K562 (cell line): ENCODE results near the gene ACOT13. TPM values are rescaled to one million over a fixed set of nuclear protein-coding genes. Genes with fewer than 3 reads are reported as not detected.
A peak's percentile ranks its signal among the peaks of the same experiment; 100 is the strongest.

Source experiments
- ATF7 ChIP-seq: fragments of 450-650 bp; IDR thresholded peaks from 2 replicates; pipeline ENCODE4 v1.7.1; 2014; ENCODE audit warnings: mild to moderate bottlenecking, moderate library complexity
- EGR1 ChIP-seq: fragments of 450-650 bp; conservative IDR thresholded peaks from 2 replicates; pipeline ENCODE4 v1.6.1; 2017; ENCODE audit warnings: mild to moderate bottlenecking
- FIP1L1 ChIP-seq: fragments of 200-400 bp; formaldehyde crosslinking; IDR thresholded peaks from 2 replicates; pipeline ENCODE4 v1.6.1; 2018; ENCODE audit warnings: mild to moderate bottlenecking, low read depth, low read length; ENCODE audit not compliant: poor library complexity, severe bottlenecking
- NONO ChIP-seq, 2 experiments: fragments of 200-400 bp in 1 of 2; fragments of 450-650 bp in 1 of 2; formaldehyde crosslinking in 1 of 2; IDR thresholded peaks; 2 replicates each; pipeline ENCODE4 v1.6.1; 2017; ENCODE audit warnings: low read depth in 2 of 2, mild to moderate bottlenecking in 2 of 2, moderate library complexity in 2 of 2, low read length in 1 of 2
- ZKSCAN1 ChIP-seq: fragments of 150-350 bp; IDR thresholded peaks from 2 replicates; pipeline ENCODE4 v1.6.1; 2016; ENCODE audit warnings: low read depth, low read length
- polyA plus RNA-seq, 8 experiments: library from polyadenylated mRNA; depleted of rRNA in 4 of 8; stranded (reverse) in 5 of 8; unstranded in 3 of 8; fragments of >200 nt; fragmentation: Nextera tagmentation in 2 of 8; fragmentation: Illumina TruSeq in 1 of 8; extraction: Ambion mirVana in 2 of 8; extraction: Trizol in 1 of 8; gene quantifications; 2 replicates each; pipeline versions ENCODE4 v1.2.1 to v1.2.3, GENCODE V29; 2011 to 2014; ENCODE audit warnings: inconsistent platforms in 1 of 8, missing spikeins in 1 of 8
- total RNA-seq, 7 experiments: library from RNA; depleted of rRNA in 6 of 7; stranded (reverse); fragments of >200 nt in 6 of 7; fragmentation: Illumina TruSeq in 2 of 7; extraction: Trizol in 2 of 7; gene quantifications; 2 replicates each; pipeline versions ENCODE4 v1.2.1 to v1.2.3, GENCODE V29; 2011 to 2021; ENCODE audit warnings: low replicate concordance in 1 of 7
- TF ChIP-seq, protein P1 (sequence below), 2 experiments: fragments of 450-650 bp; IDR thresholded peaks; 2 replicates each; pipeline ENCODE4 v1.6.1; 2016; ENCODE audit warnings: mild to moderate bottlenecking in 2 of 2, borderline replicate concordance in 1 of 2, low read depth in 1 of 2, moderate library complexity in 1 of 2
- TF ChIP-seq, protein P2 (sequence below), 2 experiments: fragments of 150-350 bp in 1 of 2; IDR thresholded peaks; 2 replicates each; pipeline ENCODE4 v1.6.1; 2012 to 2016; ENCODE audit warnings: low read depth in 2 of 2, low read length in 2 of 2, mild to moderate bottlenecking in 1 of 2, moderate library complexity in 1 of 2
- TF ChIP-seq, protein P3 (sequence below): sonication (generic); formaldehyde crosslinking; IDR thresholded peaks from 2 replicates; pipeline ENCODE4 v1.9.0; 2022; ENCODE audit warnings: mild to moderate bottlenecking, missing genetic modification reagents

Gene ACOT13
- total and polyA plus RNA-seq, 9 of the 15 experiments (the other 6 are each of a cell fraction or from before 2014, with no cell fraction given): 14.1 to 129 (median 65.7) TPM

DNA sequence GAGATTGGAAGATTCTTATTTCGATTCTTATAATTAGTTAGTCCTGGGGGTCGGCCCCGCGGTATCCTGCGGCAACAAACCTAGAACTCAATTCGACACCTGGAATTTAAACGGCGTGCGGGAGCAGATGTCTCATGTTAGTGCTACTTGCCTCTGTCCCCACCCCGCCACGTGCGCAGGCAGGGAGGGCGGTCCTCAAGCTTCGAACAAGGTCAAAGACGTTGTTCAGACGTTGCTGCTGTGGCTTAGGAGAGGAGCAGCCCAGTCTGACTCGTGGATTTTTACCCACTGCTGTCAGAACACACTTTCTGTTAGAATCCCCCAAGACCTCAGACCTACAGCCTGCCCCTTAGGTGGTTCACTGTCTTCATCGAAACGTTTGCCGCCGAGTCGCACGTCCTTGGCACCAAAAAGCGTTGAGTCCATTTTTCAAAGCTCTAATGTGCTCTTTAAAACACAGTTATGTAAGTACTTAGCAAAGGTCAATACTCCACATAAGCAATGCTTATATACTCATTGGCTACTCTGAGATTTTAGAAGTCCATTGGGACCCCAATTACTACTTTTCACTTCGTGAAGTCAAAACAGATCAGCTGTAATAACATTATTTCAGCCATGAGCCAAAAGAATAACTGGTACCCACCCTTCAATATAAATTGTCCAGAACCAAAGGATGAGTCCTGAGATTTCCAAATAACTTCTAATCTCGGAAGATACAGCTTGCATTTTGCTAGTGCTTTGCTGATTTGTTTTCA, 54.8 kb downstream of the ACOT13 start (continued):
- TF ChIP-seq, protein P1, sequence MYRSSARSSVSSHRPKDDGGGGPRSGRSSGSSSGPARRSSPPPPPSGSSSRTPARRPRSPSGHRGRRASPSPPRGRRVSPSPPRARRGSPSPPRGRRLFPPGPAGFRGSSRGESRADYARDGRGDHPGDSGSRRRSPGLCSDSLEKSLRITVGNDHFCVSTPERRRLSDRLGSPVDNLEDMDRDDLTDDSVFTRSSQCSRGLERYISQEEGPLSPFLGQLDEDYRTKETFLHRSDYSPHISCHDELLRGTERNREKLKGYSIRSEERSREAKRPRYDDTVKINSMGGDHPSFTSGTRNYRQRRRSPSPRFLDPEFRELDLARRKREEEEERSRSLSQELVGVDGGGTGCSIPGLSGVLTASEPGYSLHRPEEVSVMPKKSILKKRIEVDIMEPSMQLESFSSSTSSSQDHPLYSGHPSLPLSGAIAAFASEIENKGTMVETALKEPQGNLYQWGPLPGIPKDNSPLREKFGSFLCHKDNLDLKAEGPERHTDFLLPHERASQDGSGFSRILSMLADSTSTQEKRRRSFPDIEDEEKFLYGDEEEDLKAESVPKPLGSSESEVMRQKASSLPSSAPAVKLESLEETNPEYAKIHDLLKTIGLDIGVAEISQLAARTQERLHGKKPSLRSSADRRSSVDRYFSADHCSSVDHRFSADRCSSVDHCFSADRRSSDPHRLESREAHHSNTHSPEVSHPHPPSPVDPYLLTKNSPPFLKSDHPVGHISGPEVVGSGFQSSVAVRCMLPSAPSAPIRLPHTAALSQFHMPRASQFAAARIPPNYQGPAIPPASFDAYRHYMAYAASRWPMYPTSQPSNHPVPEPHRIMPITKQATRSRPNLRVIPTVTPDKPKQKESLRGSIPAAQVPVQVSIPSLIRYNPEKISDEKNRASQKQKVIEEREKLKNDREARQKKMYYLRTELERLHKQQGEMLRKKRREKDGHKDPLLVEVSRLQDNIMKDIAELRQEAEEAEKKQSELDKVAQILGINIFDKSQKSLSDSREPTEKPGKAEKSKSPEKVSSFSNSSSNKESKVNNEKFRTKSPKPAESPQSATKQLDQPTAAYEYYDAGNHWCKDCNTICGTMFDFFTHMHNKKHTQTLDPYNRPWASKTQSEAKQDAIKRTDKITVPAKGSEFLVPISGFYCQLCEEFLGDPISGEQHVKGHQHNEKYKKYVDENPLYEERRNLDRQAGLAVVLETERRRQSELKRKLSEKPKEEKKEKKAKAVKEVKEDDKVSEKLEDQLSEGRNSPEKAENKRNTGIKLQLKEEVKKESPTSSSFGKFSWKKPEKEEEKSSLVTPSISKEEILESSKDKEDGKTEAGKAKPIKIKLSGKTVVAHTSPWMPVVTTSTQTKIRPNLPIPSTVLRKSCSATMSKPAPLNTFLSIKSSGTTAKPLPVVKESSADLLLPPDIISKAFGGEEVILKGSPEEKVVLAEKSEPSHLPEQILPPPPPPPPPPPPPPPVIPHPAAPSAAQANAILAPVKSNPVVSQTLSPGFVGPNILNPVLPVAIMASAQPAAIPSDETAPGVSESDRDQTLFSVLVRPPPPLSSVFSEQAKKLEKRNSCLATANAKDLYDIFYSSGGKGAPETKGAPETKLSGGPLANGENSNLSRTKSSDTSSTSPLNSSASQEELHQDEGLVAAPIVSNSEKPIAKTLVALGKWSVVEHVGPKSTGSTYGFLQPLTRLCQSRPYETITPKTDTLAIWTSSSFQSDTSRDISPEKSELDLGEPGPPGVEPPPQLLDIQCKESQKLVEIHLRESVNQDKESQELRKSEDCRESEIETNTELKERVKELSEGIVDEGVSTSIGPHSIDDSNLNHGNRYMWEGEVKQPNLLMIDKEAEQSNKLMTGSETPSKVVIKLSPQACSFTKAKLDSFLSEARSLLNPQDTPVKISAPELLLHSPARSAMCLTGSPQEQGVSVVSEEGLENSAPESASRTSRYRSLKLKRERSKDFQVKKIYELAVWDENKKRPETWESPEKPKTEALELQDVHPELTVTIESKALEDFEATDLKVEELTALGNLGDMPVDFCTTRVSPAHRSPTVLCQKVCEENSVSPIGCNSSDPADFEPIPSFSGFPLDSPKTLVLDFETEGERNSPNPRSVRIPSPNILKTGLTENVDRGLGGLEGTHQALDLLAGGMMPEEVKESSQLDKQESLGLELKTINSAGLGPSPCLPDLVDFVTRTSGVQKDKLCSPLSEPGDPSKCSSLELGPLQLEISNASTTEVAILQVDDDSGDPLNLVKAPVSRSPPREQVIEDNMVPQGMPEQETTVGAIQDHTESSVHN (IDR thresholded peaks at IDR 0.05; ENCODE audit: borderline replicate concordance in 1 of 2, low read depth in 1 of 2): peak in 1 of 2 experiments; percentile 38; a peak in 1 of 4 replicates
- no peak for TF ChIP-seq EGR1
- no peak for TF ChIP-seq FIP1L1
- TF ChIP-seq, protein P2, sequence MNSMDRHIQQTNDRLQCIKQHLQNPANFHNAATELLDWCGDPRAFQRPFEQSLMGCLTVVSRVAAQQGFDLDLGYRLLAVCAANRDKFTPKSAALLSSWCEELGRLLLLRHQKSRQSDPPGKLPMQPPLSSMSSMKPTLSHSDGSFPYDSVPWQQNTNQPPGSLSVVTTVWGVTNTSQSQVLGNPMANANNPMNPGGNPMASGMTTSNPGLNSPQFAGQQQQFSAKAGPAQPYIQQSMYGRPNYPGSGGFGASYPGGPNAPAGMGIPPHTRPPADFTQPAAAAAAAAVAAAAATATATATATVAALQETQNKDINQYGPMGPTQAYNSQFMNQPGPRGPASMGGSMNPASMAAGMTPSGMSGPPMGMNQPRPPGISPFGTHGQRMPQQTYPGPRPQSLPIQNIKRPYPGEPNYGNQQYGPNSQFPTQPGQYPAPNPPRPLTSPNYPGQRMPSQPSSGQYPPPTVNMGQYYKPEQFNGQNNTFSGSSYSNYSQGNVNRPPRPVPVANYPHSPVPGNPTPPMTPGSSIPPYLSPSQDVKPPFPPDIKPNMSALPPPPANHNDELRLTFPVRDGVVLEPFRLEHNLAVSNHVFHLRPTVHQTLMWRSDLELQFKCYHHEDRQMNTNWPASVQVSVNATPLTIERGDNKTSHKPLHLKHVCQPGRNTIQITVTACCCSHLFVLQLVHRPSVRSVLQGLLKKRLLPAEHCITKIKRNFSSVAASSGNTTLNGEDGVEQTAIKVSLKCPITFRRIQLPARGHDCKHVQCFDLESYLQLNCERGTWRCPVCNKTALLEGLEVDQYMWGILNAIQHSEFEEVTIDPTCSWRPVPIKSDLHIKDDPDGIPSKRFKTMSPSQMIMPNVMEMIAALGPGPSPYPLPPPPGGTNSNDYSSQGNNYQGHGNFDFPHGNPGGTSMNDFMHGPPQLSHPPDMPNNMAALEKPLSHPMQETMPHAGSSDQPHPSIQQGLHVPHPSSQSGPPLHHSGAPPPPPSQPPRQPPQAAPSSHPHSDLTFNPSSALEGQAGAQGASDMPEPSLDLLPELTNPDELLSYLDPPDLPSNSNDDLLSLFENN (IDR thresholded peaks at IDR 0.05; ENCODE audit: low read depth in 2 of 2, low read length in 2 of 2): peak in 1 of 2 experiments; percentile 27; a peak in 1 of 4 replicates
- peak; percentile 17; the same call in 1 of the 2 replicates for TF ChIP-seq ZKSCAN1
- TF ChIP-seq, protein P3, sequence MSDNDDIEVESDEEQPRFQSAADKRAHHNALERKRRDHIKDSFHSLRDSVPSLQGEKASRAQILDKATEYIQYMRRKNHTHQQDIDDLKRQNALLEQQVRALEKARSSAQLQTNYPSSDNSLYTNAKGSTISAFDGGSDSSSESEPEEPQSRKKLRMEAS (CRISPR knock-in tag): peak; percentile 100
- no peak for TF ChIP-seq ATF7
- TF ChIP-seq NONO (IDR thresholded peaks at IDR 0.05; ENCODE audit: low read depth in 2 of 2, low read length in 1 of 2): peak in 1 of 2 experiments; percentile 70; a peak in 2 of 4 replicates
